GM19351 (cell line): Measurements from ENCODE around the gene TXNDC12.
"Not testable (repeated sequence)": the region's sequence is repeated elsewhere in the genome, so short reads cannot be mapped to it uniquely, and the experiment has no call there.

Source experiments
- ATAC-seq: cut with Tn5 transposase; IDR thresholded peaks from one replicate; pipeline ENCODE4 v1.9.1; 2021; ENCODE audit warnings: mild to moderate bottlenecking, moderate library complexity; ENCODE audit not compliant: unreplicated experiment

Gene TXNDC12

GRCh38 chr1:52055066-52055865 lies at the start of gene TXNDC12:
Gene TXNDC12 (minus strand): TSS chr1:52055191. CDS start chr1:52055096, 95 bp downstream.
- ATAC-seq = peak; percentile 40

- peak; percentile 56 for ATAC-seq
Observed at GRCh38 chr1:52102336-52103013, 47.5 kb upstream of the TXNDC12 start.

- ATAC-seq = no peak
Observed at GRCh38 chr1:52098139-52098871, 43.3 kb upstream of the TXNDC12 start.

GRCh38 chr1:52096216-52096615 lies 41.2 kb upstream of the TXNDC12 start:
- ATAC-seq = no peak

GRCh38 chr1:52094300-52094699 lies 39.3 kb upstream of the TXNDC12 start:
- ATAC-seq = not testable (repeated sequence)

- not testable (repeated sequence) for ATAC-seq
Observed at GRCh38 chr1:52087892-52088291, 32.9 kb upstream of the TXNDC12 start.

GRCh38 chr1:52080014-52080415 lies 25.0 kb upstream of the TXNDC12 start:
- ATAC-seq = no peak

- not testable (repeated sequence) for ATAC-seq
Observed at GRCh38 chr1:52077277-52077676, 22.3 kb upstream of the TXNDC12 start.

- ATAC-seq = no peak
Observed at GRCh38 chr1:52072291-52072690, 17.3 kb upstream of the TXNDC12 start.

GRCh38 chr1:52070704-52071103 lies 15.7 kb upstream of the TXNDC12 start:
- no peak for ATAC-seq

- no peak for ATAC-seq
Observed at GRCh38 chr1:52063192-52063591, 8.2 kb upstream of the TXNDC12 start.

- ATAC-seq = no peak
Observed at GRCh38 chr1:52060822-52061221, 5.8 kb upstream of the TXNDC12 start.

GRCh38 chr1:52059888-52060287 lies 4.9 kb upstream of the TXNDC12 start:
- no peak for ATAC-seq

GRCh38 chr1:52059321-52059720 lies 4.3 kb upstream of the TXNDC12 start:
- no peak for ATAC-seq

GRCh38 chr1:52057876-52058415 lies 3.0 kb upstream of the TXNDC12 start:
- ATAC-seq = no peak

- ATAC-seq = no peak
Observed at GRCh38 chr1:52057255-52057654, 2.3 kb upstream of the TXNDC12 start.

- ATAC-seq = peak; percentile 33
Observed at GRCh38 chr1:52056937-52057231, 1.9 kb upstream of the TXNDC12 start.

- ATAC-seq = peak; percentile 87
Observed at GRCh38 chr1:52056163-52056936, 1.4 kb upstream of the TXNDC12 start, which contains the start of gene BTF3L4. Gene BTF3L4 (plus strand): TSS chr1:52056295. CDS start chr1:52059848, 3,553 bp downstream.

- no peak for ATAC-seq
Observed at GRCh38 chr1:52055866-52056162, 823 bp upstream of the TXNDC12 start.

GRCh38 chr1:52054496-52055065 lies 410 bp downstream of the TXNDC12 start:
- ATAC-seq = no peak
